ENCODE data around the gene ATP5PD. TPM values are rescaled to one million over a fixed set of nuclear protein-coding genes. Genes with fewer than 3 reads are reported as not detected.

ATP5PD gene
- total and polyA plus RNA-seq, 2 of the 8 experiments (the other 6 are each of a cell fraction or from before 2014, with no cell fraction given): 335 to 407 TPM

DNA sequence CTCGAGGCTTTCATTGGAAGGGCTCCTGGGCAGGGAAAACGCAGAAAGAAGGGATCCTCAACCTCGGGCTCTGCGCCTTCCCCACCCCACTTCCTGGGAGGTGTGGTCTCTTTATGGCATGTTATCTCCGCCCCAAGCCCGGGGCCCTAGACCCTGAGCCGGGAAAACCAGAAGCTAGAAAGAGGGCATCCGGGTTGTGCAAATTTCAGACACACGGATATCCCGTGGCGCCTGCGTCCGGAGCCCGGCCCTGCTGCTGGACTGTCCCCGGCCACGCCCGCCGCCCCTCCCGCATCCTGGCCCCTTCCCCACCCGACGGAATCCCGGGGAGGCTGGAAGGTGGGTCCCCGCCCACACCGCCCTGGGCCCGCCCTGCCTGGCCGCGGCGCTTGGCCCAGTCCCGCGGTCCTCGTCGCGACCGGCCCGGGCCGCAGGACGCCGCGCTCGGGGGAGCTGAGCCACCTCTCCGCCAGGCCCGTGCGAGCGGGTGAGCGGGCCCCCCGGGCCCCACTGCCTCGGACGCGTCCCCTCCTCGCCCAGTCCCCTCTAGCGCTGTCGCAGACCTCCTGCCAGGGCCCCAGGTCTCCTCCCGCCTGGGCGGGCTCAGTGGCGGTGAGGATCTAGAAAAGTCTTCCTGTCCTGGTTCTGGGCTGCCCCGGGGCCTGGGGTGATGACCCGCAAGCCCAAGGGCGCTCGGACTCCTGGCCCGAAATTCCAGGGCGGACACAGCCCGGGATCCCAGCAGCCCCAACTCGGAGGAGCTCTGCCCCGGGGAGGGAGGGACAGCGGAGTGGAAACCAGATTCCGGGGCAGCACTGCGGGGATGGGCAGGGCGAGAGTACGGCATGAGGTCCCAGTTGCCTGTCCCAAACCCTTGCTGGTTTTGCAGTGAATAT is 41.0 kb upstream of the ATP5PD start, which contains the start of gene SLC16A5:
Gene SLC16A5 (plus strand): TSS at position 397 of the 896 bp plus-strand sequence. CDS start 5,683 bp downstream, outside the sequence.
- peak within 1 kb of the TSS; percentile 81 for H4K8ac ChIP-seq (ENCODE audit: extremely low read depth, insufficient read depth, low read length)
- H3K27me3 ChIP-seq (replicated peaks in 1 of 4; ENCODE audit: control insufficient read depth in 3 of 4, extremely low read depth in 1 of 4, insufficient read depth in 3 of 4, low read length in 3 of 4): no peaks in the 10 kb centered on the region
- peaks cover 3 to 33% (median 26%) of the 10 kb centered on the region in 4 experiments for H3K4me1 ChIP-seq (replicated peaks in 1 of 4; ENCODE audit: control insufficient read depth in 3 of 4, insufficient read depth in 4 of 4, low read length in 3 of 4)
- CTCF ChIA-PET (ENCODE audit: partially characterized antibody): interaction anchor here (0.9 to 6.3 kb wide), 15 partner anchors 11 to 193 kb away, joined by 3 to 81 read pairs (median 6); no protein-coding TSS in a partner anchor
- peak within 1 kb of the TSS; percentile 20; the same call in 1 of the 2 replicates for H2AK5ac ChIP-seq (ENCODE audit: low read depth, low read length)
- H3K18ac ChIP-seq (ENCODE audit: extremely low read depth, low read length): peak within 1 kb of the TSS; percentile 100
- DNase-seq (ENCODE audit: low read depth in 1 of 2, low spot score in 2 of 2): peak; percentile 75 to 95
- H3K4me2 ChIP-seq (ENCODE audit: insufficient read depth in 1 of 2, low read depth in 2 of 2, low read length in 2 of 2): peak within 1 kb of the TSS; percentile 82 to 90
- peak within 1 kb of the TSS; percentile 54 to 74 (median 60); a peak in 6 of 7 replicates for H3K9ac ChIP-seq (replicated peaks in 1 of 4; ENCODE audit: extremely low read depth in 1 of 4, low read depth in 3 of 4, low read length in 3 of 4)
- H2BK12ac ChIP-seq (ENCODE audit: low read depth, low read length): peak within 1 kb of the TSS; percentile 92; the same call in 1 of the 2 replicates
- no peak within 1 kb of the TSS for H3K14ac ChIP-seq (ENCODE audit: insufficient read length)
- peak within 1 kb of the TSS; percentile 74 for H3K4ac ChIP-seq (replicated peaks; ENCODE audit: insufficient read length, low read depth, low read length)
- H3K27ac ChIP-seq (ENCODE audit: low read depth, low read length): peak within 1 kb of the TSS; percentile 71
- no peaks in the 10 kb centered on the region for H3K9me3 ChIP-seq (ENCODE audit: insufficient read depth in 2 of 2, low read depth in 1 of 2, low read length in 1 of 2)
- peak within 1 kb of the TSS; percentile 98 for H4K91ac ChIP-seq (replicated peaks; ENCODE audit: insufficient read length, low read length)
- H2AFZ ChIP-seq (ENCODE audit: low read length): peak within 1 kb of the TSS; percentile 54; the same call in 1 of the 2 replicates
- peak within 1 kb of the TSS; percentile 55; the same call in 1 of the 2 replicates for H2BK20ac ChIP-seq (ENCODE audit: low read length)
- no peaks in the 10 kb centered on the region; a peak in 1 of 8 replicates for H3K36me3 ChIP-seq (ENCODE audit: control insufficient read depth in 2 of 4, insufficient read depth in 4 of 4, low read length in 3 of 4)
- H4K20me1 ChIP-seq (replicated peaks in 1 of 2; ENCODE audit: control insufficient read depth in 1 of 2, insufficient read depth in 2 of 2, low read length in 2 of 2): peaks cover 0 to 5% of the 10 kb centered on the region in 2 experiments
- peak within 1 kb of the TSS; percentile 73 to 82 (median 77) for H3K4me3 ChIP-seq (ENCODE audit: extremely low read depth in 1 of 4, insufficient read depth in 2 of 4, low read depth in 3 of 4, low read length in 4 of 4)
- H3K79me2 ChIP-seq (ENCODE audit: control insufficient read depth in 1 of 2, insufficient read depth in 2 of 2, low read length in 2 of 2): peaks cover 0 to 7% of the 10 kb centered on the region in 2 experiments; a peak in 2 of 4 replicates
- H3K23me2 ChIP-seq (ENCODE audit: low read depth, low read length): peaks cover 15% of the 10 kb centered on the region
- H3K56ac ChIP-seq (replicated peaks; ENCODE audit: insufficient read length, low read depth, low read length): peak within 1 kb of the TSS; percentile 88
- H3K23ac ChIP-seq (ENCODE audit: insufficient read length): no peak within 1 kb of the TSS
- peak within 1 kb of the TSS; percentile 94 for H2BK5ac ChIP-seq (ENCODE audit: low read depth, low read length)
- peak within 1 kb of the TSS; percentile 88; the same call in 1 of the 2 replicates for H2BK15ac ChIP-seq (ENCODE audit: low read length)
- H3K79me1 ChIP-seq (ENCODE audit: low read depth, low read length): peaks cover 9% of the 10 kb centered on the region
- POLR2A ChIA-PET (ENCODE audit: partially characterized antibody): interaction anchor here (0.8 to 3.7 kb wide), 22 partner anchors 9 to 215 kb away, joined by 3 to 32 read pairs (median 5); partner anchors contain the start of genes ATP5PD, FDXR, JPT1 and KCTD2
- 1% methylated on average over 28 of the region's 69 CpGs; no CpG with 5 or more reads in 1 of the 2 experiments for WGBS, 2 experiments (ENCODE audit: extremely low coverage in 1 of 2, insufficient coverage in 1 of 2, insufficient read length in 1 of 2, insufficient replicate concordance in 2 of 2, low coverage in 1 of 2, low lambda C conversion rate in 2 of 2, missing lambda C conversion rate in 1 of 2)
- H2BK120ac ChIP-seq (replicated peaks; ENCODE audit: low read depth, low read length): peak within 1 kb of the TSS; percentile 97
- FAIRE-seq: no peak
- peak within 1 kb of the TSS; percentile 92 for H4K5ac ChIP-seq (ENCODE audit: insufficient read length, low read depth, low read length)
- TF ChIP-seq, protein P1, sequence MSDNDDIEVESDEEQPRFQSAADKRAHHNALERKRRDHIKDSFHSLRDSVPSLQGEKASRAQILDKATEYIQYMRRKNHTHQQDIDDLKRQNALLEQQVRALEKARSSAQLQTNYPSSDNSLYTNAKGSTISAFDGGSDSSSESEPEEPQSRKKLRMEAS (IDR thresholded peaks at IDR 0.05): no peak; the same call in 1 of the 2 replicates
- peak; percentile 38 for TF ChIP-seq TAF7 (optimal IDR thresholded peaks at IDR 0.05; ENCODE audit: borderline replicate concordance, low read depth, low read length)
- TF ChIP-seq SRF (IDR thresholded peaks at IDR 0.05; ENCODE audit: low read depth, low read length): no peak
- peak; percentile 31; the same call in 1 of the 2 replicates for TF ChIP-seq POLR2AphosphoS5 (IDR thresholded peaks at IDR 0.05; ENCODE audit: low read depth, low read length)
- TF ChIP-seq TEAD4 (IDR thresholded peaks at IDR 0.05; ENCODE audit: low read depth, low read length): peak; percentile 70; the same call in 1 of the 2 replicates
- no peak for TF ChIP-seq NRF1 (IDR thresholded peaks at IDR 0.05; ENCODE audit: low read depth, low read length)
- no peak for TF ChIP-seq BCL11A (IDR thresholded peaks at IDR 0.05; ENCODE audit: low read depth in 2 of 2, low read length in 2 of 2)
- TF ChIP-seq BACH1 (IDR thresholded peaks at IDR 0.05; ENCODE audit: low read length): no peak
- TF ChIP-seq JUN (IDR thresholded peaks at IDR 0.05; ENCODE audit: low read depth, low read length): no peak
- 0 out of 4 replicates have a peak, but pooled peaks of 1 of the 2 experiments have one; percentile 3 for TF ChIP-seq RAD21 (IDR thresholded peaks at IDR 0.05 in 1 of 2, conservative IDR thresholded peaks at IDR 0.05 in 1 of 2; ENCODE audit: low read depth in 2 of 2, low read length in 2 of 2)
